ENCODE data around the gene NCAPD2. TPM values are rescaled to one million over a fixed set of nuclear protein-coding genes. Genes with fewer than 3 reads are reported as not detected.

The NCAPD2 gene
- total RNA-seq, 2 experiments from 2014 or later: 173 to 200 TPM

- Mint-ChIP-seq H3K36me3 (peaks cover 83% of the 10 kb centered on the region), H3K9me3 (ENCODE audit: low read depth) (no peaks in the 10 kb centered on the region), H3K4me3 (no peak overlapping the region), H3K27me3 (no peaks in the 10 kb centered on the region), H3K4me1 (peaks cover 10% of the 10 kb centered on the region), H3K27ac (no peak overlapping the region)
- no peak for ATAC-seq
- no peak for DNase-seq
- CTCF ChIA-PET: no interaction called here
Observed at GRCh38 chr12:6526201-6526600, 32.3 kb downstream of the NCAPD2 start.

DNA sequence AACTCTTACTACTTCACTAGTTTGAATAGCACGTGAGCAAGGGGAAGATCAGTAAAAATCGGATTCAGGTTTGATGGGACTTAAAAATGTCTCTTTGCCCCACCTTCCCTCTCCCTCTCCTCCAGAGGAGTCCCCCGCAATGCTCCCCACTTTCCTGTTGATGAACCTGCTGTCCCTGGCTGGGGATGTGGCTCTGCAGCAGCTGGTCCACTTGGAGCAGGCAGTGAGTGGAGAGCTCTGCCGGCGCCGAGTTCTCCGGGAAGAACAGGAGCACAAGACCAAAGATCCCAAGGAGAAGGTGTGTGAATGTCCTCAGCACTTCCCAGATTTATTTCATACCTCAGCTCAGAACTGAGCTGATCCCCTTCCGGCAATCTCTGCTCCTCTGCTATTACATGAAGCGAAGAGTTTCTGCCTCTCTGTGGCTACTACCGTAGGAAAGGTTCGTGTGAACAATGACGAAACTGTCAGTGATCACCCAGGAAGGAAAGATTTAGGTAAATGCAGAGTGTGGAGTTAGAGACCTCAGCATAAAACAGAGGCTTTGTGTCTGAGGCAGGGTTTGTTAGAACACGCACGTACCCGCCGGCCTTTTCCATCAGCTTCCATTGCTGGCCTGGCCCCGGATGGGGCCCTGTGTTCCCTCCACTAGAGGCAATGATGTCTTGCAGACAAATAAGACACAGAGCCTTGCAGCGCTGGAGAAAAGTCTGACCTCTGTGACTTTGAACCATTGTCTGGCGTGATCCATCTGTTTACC lies 33.0 kb downstream of the NCAPD2 start:
- Mint-ChIP-seq H3K36me3 (peaks cover 81% of the 10 kb centered on the region), H3K4me1 (peaks cover 15% of the 10 kb centered on the region), H3K9me3 (ENCODE audit: low read depth) (no peaks in the 10 kb centered on the region), H3K27me3 (no peaks in the 10 kb centered on the region), H3K27ac (no peak overlapping the region), H3K4me3 (no peak overlapping the region)
- DNase-seq (no peak), ATAC-seq (no peak)
- CTCF ChIA-PET: interaction anchor here (0.8 to 1.2 kb wide), 2 partner anchors 8 to 15 kb away, joined by 3 read pairs; no protein-coding TSS in a partner anchor

- no peak overlapping the region for H3K4me3 Mint-ChIP-seq
- ATAC-seq: no peak
Observed at GRCh38 chr12:6527711-6528110, 33.8 kb downstream of the NCAPD2 start.

GRCh38 chr12:6528539-6529235 lies 34.8 kb downstream of the NCAPD2 start:
- Mint-ChIP-seq H3K9me3 (ENCODE audit: low read depth) (no peaks in the 10 kb centered on the region), H3K4me3 (no peak overlapping the region), H3K36me3 (peaks cover 78% of the 10 kb centered on the region), H3K27ac (no peak overlapping the region), H3K27me3 (no peaks in the 10 kb centered on the region), H3K4me1 (peaks cover 27% of the 10 kb centered on the region)
- ATAC-seq: no peak
- CTCF ChIA-PET: interaction anchor here (1.0 to 1.5 kb wide), 2 partner anchors 9 to 14 kb away, joined by 3 to 4 read pairs; no protein-coding TSS in a partner anchor
- DNase-seq: no peak

More at GRCh38 chr12:6527711-6528110, 33.8 kb downstream of the NCAPD2 start:
- no peak for DNase-seq
- Mint-ChIP-seq H3K9me3 (ENCODE audit: low read depth) (no peaks in the 10 kb centered on the region), H3K36me3 (peaks cover 82% of the 10 kb centered on the region), H3K27me3 (no peaks in the 10 kb centered on the region), H3K27ac (no peak overlapping the region), H3K4me1 (peaks cover 22% of the 10 kb centered on the region)
- CTCF ChIA-PET: interaction anchor here (1.2 to 1.5 kb wide), 2 partner anchors 13 to 16 kb away, joined by 3 read pairs; no protein-coding TSS in a partner anchor

DNA sequence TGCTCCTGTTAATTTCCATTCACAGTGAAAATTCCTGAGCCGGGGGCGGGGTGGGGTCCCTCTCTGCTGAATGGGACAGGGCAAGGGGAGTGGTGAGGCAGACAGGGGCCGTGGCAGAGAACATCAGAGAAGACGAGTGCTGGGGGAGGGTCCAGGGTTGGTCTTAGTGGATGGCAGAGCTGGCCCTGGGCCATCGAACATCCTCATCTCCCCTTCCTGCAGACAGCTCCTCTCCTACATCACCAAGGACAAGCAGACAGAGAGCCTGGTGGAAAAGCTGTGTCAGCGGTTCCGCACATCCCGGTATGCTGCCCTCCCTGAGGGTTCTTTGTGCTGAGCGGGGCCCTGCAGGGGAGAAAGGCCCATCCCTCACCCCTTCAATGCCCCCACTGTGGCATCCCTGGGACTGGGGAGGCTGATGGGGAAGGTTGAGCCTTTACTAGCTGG lies 35.4 kb downstream of the NCAPD2 start:
- peaks cover 74% of the 10 kb centered on the region for H3K36me3 Mint-ChIP-seq
- H3K4me3 Mint-ChIP-seq: no peak overlapping the region
- CTCF ChIA-PET: interaction anchor here (1.0 kb wide), 1 partner anchor 8 kb away, joined by 4 read pairs; no protein-coding TSS in a partner anchor
- no peak for DNase-seq
- H3K27ac Mint-ChIP-seq: peak overlapping the region; percentile 58
- no peaks in the 10 kb centered on the region for H3K27me3 Mint-ChIP-seq
- no peak for ATAC-seq
- no peaks in the 10 kb centered on the region for H3K9me3 Mint-ChIP-seq (ENCODE audit: low read depth)
- H3K4me1 Mint-ChIP-seq: peaks cover 27% of the 10 kb centered on the region

DNA sequence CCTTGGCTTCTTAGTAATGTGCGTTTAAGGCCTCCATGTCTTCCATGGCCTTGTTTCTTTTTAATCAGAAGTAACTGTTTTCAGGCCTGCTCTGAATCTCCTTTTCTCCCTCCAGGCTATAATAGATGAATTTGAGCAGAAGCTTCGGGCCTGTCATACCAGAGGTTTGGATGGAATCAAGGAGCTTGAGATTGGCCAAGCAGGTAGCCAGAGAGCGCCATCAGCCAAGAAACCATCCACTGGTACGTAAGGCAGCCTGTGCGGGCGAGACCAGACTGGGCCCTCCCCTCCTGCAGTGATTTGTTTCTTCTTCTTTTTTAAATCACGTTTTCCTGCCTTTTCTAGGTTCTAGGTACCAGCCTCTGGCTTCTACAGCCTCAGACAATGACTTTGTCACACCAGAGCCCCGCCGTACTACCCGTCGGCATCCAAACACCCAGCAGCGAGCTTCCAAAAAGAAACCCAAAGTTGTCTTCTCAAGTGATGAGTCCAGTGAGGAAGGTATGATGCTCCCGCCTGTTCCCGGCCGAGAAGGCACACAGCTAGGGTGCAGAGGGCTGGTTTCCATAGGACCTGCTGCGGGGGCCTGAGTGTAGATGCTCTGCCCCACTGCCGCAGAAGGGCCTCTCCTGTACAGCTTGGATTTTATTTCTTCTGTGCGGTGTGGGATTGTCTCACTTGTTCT lies 36.8 kb downstream of the NCAPD2 start:
- no peak for DNase-seq
- Mint-ChIP-seq H3K27me3 (no peaks in the 10 kb centered on the region), H3K27ac (peak overlapping the region; percentile 58), H3K4me1 (peaks cover 27% of the 10 kb centered on the region), H3K36me3 (peaks cover 76% of the 10 kb centered on the region), H3K4me3 (no peak overlapping the region), H3K9me3 (ENCODE audit: low read depth) (no peaks in the 10 kb centered on the region)
- CTCF ChIA-PET: interaction anchor here (0.8 to 1.5 kb wide), 3 partner anchors 28 to 65 kb away, joined by 3 to 7 read pairs (median 3); no protein-coding TSS in a partner anchor
- no peak for ATAC-seq

DNA sequence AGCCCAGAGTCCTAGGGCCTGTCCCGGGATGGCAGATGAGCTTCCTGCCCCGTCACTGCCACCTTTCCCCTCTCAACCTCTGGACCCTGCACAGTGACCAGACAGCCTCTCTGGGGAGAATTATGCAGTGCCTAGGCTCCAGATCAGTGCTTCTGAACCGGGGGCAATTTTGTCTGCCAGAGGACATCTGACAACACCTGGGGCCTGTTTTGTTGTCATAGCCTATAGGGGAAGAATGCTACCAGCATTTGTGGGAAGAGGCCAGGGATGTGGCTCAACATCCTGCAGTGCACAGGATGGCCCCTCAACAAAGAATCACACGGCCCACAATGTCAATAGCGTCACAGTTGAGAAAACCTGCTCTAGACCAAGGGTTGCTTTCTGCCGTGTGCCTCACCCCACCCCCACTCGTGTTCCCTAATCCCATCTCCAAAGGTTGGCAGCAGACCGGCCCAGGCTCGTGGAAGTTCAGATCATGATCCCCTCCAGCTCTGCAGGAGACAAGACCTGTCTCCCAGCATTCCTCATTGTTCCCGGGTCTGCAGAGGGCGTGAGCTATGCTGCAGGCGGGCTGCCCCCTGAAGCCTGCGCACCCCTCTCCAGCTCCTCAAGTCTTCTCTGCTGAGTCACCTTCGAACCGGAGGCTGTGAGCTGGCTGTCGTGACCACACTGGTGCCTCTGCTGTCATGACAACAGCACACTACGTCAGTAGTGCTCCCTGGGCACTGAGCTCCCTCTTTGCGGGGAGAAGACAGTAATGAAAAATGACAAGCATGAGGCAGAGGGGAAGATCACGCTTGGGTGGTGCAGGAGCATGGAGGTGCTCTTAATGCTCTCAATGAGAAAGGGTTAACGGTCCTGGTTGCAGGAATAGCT lies 38.4 kb downstream of the NCAPD2 start:
- CTCF ChIA-PET: interaction anchor here (0.6 to 1.8 kb wide), 20 partner anchors 21 to 322 kb away, joined by 3 to 11 read pairs (median 4); partner anchors contain the start of genes MRPL51, NOP2, PTMS and VAMP1
- H3K4me1 Mint-ChIP-seq: peaks cover 38% of the 10 kb centered on the region
- H3K4me3 Mint-ChIP-seq: peak overlapping the region; percentile 92
- peaks cover 79% of the 10 kb centered on the region for H3K36me3 Mint-ChIP-seq
- H3K9me3 Mint-ChIP-seq (ENCODE audit: low read depth): no peaks in the 10 kb centered on the region
- peak overlapping the region; percentile 99 for H3K27ac Mint-ChIP-seq
- H3K27me3 Mint-ChIP-seq: no peaks in the 10 kb centered on the region
- peak; percentile 97 for DNase-seq
- peak; percentile 62 for ATAC-seq

GRCh38 chr12:6532927-6533652 lies 39.2 kb downstream of the NCAPD2 start:
- Mint-ChIP-seq H3K4me1 (peaks cover 45% of the 10 kb centered on the region), H3K36me3 (peaks cover 84% of the 10 kb centered on the region), H3K9me3 (ENCODE audit: low read depth) (no peaks in the 10 kb centered on the region), H3K27ac (peak overlapping the region; percentile 99), H3K27me3 (no peaks in the 10 kb centered on the region), H3K4me3 (peak overlapping the region; percentile 92)
- DNase-seq: peak; percentile 67
- ATAC-seq: peak; percentile 3
- CTCF ChIA-PET: interaction anchor here (0.6 to 1.8 kb wide), 17 partner anchors 21 to 322 kb away, joined by 3 to 11 read pairs (median 4); partner anchors contain the start of genes MRPL51, NOP2, PTMS and VAMP1

GRCh38 chr12:6533653-6533922 lies 39.7 kb downstream of the NCAPD2 start:
- H3K27ac Mint-ChIP-seq: peak overlapping the region; percentile 99
- H3K36me3 Mint-ChIP-seq: peaks cover 85% of the 10 kb centered on the region
- peak; percentile 1 for ATAC-seq
- H3K27me3 Mint-ChIP-seq: no peaks in the 10 kb centered on the region
- CTCF ChIA-PET: interaction anchor here (0.6 to 9.6 kb wide), 9 partner anchors 17 to 198 kb away, joined by 4 to 140 read pairs (median 6); partner anchors contain the start of genes IFFO1 and NOP2
- H3K4me1 Mint-ChIP-seq: peaks cover 49% of the 10 kb centered on the region
- no peak for DNase-seq
- H3K9me3 Mint-ChIP-seq (ENCODE audit: low read depth): no peaks in the 10 kb centered on the region
- peak overlapping the region; percentile 92 for H3K4me3 Mint-ChIP-seq

GRCh38 chr12:6533923-6534694 lies 40.2 kb downstream of the NCAPD2 start, which contains the start of gene GAPDH:
GAPDH (plus strand) TSS chr12:6534517; CDS start chr12:6534833, 316 bp downstream.
- DNase-seq: peak; percentile 94
- peak; percentile 53 for ATAC-seq
- Mint-ChIP-seq H3K27me3 (no peaks in the 10 kb centered on the region), H3K4me1 (peaks cover 54% of the 10 kb centered on the region), H3K27ac (peak within 1 kb of the TSS; percentile 99), H3K4me3 (peak within 1 kb of the TSS; percentile 92), H3K9me3 (ENCODE audit: low read depth) (no peaks in the 10 kb centered on the region), H3K36me3 (peaks cover 81% of the 10 kb centered on the region)
- CTCF ChIA-PET: interaction anchor here (0.9 to 9.6 kb wide), 11 partner anchors 17 to 198 kb away, joined by 3 to 140 read pairs (median 5); partner anchors contain the start of genes CD27, IFFO1 and NOP2

- Mint-ChIP-seq H3K4me1 (peaks cover 59% of the 10 kb centered on the region), H3K36me3 (peaks cover 76% of the 10 kb centered on the region), H3K27ac (peak overlapping the region; percentile 99), H3K9me3 (ENCODE audit: low read depth) (no peaks in the 10 kb centered on the region), H3K4me3 (peak overlapping the region; percentile 92), H3K27me3 (no peaks in the 10 kb centered on the region)
- CTCF ChIA-PET: interaction anchor here (0.9 to 9.6 kb wide), 12 partner anchors 8 to 199 kb away, joined by 3 to 140 read pairs (median 4); partner anchors contain the start of genes CD27, IFFO1 and NOP2
- ATAC-seq (no peak), DNase-seq (no peak)
Observed at GRCh38 chr12:6534695-6534944, 40.7 kb downstream of the NCAPD2 start.

Data from activated CD8-positive, alpha-beta memory T cell treated with anti-CD3 and anti-CD28 coated beads, Interleukin-2, amount 10 ng/mL, durations not matched to agents 7 days and 5 days (primary cell).